Esophagus squamous epithelium (tissue), 5 donors: ENCODE measurements around the gene GAS2. TPM values are rescaled to one million over a fixed set of nuclear protein-coding genes. Genes with fewer than 3 reads are reported as not detected.

ENCODE experiments used
- DNase-seq: peaks from one replicate; lab custom pipeline; 2025; lab: John Stamatoyannopoulos, UW
- H3K27ac ChIP-seq, 4 donors: fragments of 200-600 bp; sonication (generic); one replicate each; pipeline ENCODE4 v1.5.1; 2016 to 2019; ENCODE audit warnings: mild to moderate bottlenecking in 1 of 4
- H3K27me3 ChIP-seq, 4 donors: fragments of 200-600 bp; sonication (generic); 1 replicate in 3 of 4; 2 replicates in 1 of 4; pipeline versions ENCODE4 v1.5.1 to v1.6.0; 2017 to 2021; ENCODE audit warnings: antibody characterized with exemption in 1 of 4
- H3K36me3 ChIP-seq, 3 donors: fragments of 200-600 bp; sonication (generic); one replicate each; pipeline ENCODE4 v1.5.1; 2016 to 2019
- H3K4me1 ChIP-seq, 3 donors: fragments of 200-600 bp; sonication (generic); one replicate each; pipeline ENCODE4 v1.5.1; 2017 to 2019
- H3K4me3 ChIP-seq, 4 donors: fragments of 200-600 bp; sonication (generic); 1 replicate in 3 of 4; 2 replicates in 1 of 4; pipeline ENCODE4 v1.5.1; 2016 to 2019; ENCODE audit warnings: mild to moderate bottlenecking in 2 of 4, moderate library complexity in 1 of 4
- H3K9me3 ChIP-seq, 3 donors: fragments of 200-600 bp; sonication (generic); one replicate each; pipeline ENCODE4 v1.5.1; 2016 to 2019
- CTCF ChIP-seq, 6 experiments: fragments of 450-650 bp in 4 of 6; fragments of 200-600 bp in 2 of 6; sonication (generic) in 2 of 6; IDR thresholded peaks; one replicate each; pipeline ENCODE4 v1.5.1; 2016 to 2019; ENCODE audit warnings: antibody characterized with exemption in 6 of 6, mild to moderate bottlenecking in 4 of 6, moderate library complexity in 4 of 6
- POLR2A ChIP-seq, 4 donors: fragments of 450-650 bp; IDR thresholded peaks; one replicate each; pipeline ENCODE4 v1.6.1; 2017; ENCODE audit warnings: antibody characterized with exemption in 4 of 4, mild to moderate bottlenecking in 4 of 4, moderate library complexity in 3 of 4
- WGBS, 2 donors: methylation state at CpG; one replicate each; pipeline ENCODE4 v1.1.5; 2018; 5-methylcytosine and 5-hydroxymethylcytosine counted together
- intact Hi-C: fragments of 100-400 bp; cut with DNase I; formaldehyde crosslinking; loops from one replicate; pipeline ENCODE4 v1.15.0; 2022
- total RNA-seq, 4 donors: library from RNA; depleted of rRNA; stranded (reverse); fragments of >200 nt; gene quantifications; one replicate each; pipeline ENCODE4 v1.1.0, GENCODE V29; 2016
- donor health status: DM: yes; HTN: yes; CAD: no.

GAS2 gene
- total RNA-seq, 4 donors from 2014 or later = 0.15 to 4.0 (median 2.5) TPM

GRCh38 chr11:22684082-22684481, 17.7 kb downstream of the GAS2 start:
- Histone ChIP-seq H3K9me3 (no peaks in the 10 kb centered on the region), H3K27ac (no peak overlapping the region), H3K4me3 (no peak overlapping the region), H3K4me1 (peaks cover 0 to 11% (median 0%) of the 10 kb centered on the region in 3 donors), H3K36me3 (no peaks in the 10 kb centered on the region), H3K27me3 (no peaks in the 10 kb centered on the region)
- TF ChIP-seq CTCF (IDR thresholded peaks at IDR 0.05) (no peak), POLR2A (IDR thresholded peaks at IDR 0.05) (no peak)
- WGBS, 2 donors = 93 to 94% methylated on average over 2 of the region's 2 CpGs
- no peak for DNase-seq
- intact Hi-C loops = no loop called here

DNA sequence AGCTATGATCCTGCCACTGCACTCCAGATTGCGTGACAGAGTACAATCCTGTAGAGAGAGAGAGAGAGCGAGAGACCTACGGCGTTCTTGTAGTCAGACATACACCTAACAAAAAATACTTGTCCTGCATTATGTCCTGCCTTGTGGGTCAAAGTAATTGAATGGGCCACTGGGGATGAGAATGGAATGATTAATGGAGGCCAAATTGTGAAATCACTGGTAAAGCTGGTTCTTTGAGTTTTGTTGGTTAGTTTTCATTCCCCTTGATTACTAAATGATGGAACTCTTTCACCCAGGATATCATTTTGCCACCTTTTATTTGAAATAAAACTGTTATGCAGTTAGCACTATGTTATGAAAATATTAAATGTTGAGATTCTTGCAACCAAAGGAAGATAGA, 18.7 kb downstream of the GAS2 start:
- no peaks in the 10 kb centered on the region for H3K9me3 ChIP-seq
- no peak overlapping the region for H3K27ac ChIP-seq
- H3K36me3 ChIP-seq = no peaks in the 10 kb centered on the region
- H3K4me3 ChIP-seq = no peak overlapping the region
- H3K27me3 ChIP-seq = no peaks in the 10 kb centered on the region
- H3K4me1 ChIP-seq = peaks cover 0 to 11% (median 0%) of the 10 kb centered on the region in 3 donors
- intact Hi-C loops = no loop called here
- TF ChIP-seq POLR2A (IDR thresholded peaks at IDR 0.05) (no peak), CTCF (IDR thresholded peaks at IDR 0.05) (no peak)
- 81 to 90% methylated on average over 4 of the region's 4 CpGs for WGBS, 2 donors
- DNase-seq = no peak

- no peaks in the 10 kb centered on the region for H3K27me3 ChIP-seq
- no peak overlapping the region for H3K27ac ChIP-seq
- H3K4me3 ChIP-seq = no peak overlapping the region
- no peaks in the 10 kb centered on the region for H3K36me3 ChIP-seq
- intact Hi-C loops = no loop called here
- TF ChIP-seq CTCF (IDR thresholded peaks at IDR 0.05) = no peak
- TF ChIP-seq POLR2A (IDR thresholded peaks at IDR 0.05) = no peak
- H3K4me1 ChIP-seq = peaks cover 0 to 11% (median 0%) of the 10 kb centered on the region in 3 donors
- 88% methylated on average over 3 of the region's 3 CpGs for WGBS, 2 donors
- no peaks in the 10 kb centered on the region for H3K9me3 ChIP-seq
- no peak for DNase-seq
These were observed 22.5 kb downstream of the GAS2 start for GRCh38 chr11:22688914-22689313.

DNA sequence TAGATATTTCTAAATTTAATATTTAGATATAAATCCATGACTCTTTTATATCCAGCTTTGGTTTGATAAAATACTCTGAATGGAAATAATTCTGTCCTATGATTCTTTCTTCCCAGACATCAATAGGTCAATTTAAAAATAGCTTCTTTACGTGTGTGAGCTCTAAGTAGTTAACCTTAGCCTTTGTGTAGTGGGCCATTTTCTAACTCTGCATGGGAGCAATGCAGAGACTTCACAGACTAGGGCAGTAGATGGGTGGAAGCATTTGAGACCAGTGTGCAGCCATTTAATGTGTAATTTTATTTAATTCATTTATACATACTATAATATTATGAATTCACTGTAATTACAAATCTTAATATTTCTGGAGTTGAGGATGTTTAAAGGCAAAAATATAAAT, 23.8 kb downstream of the GAS2 start:
- peaks cover 0 to 6% (median 0%) of the 10 kb centered on the region in 3 donors for H3K4me1 ChIP-seq
- no peak for DNase-seq
- WGBS, 2 donors = 52 to 59% methylated on average over 1 of the region's 1 CpG
- no peaks in the 10 kb centered on the region for H3K27me3 ChIP-seq
- H3K4me3 ChIP-seq = no peak overlapping the region
- intact Hi-C loops = no loop called here
- H3K36me3 ChIP-seq = no peaks in the 10 kb centered on the region
- no peaks in the 10 kb centered on the region for H3K9me3 ChIP-seq
- H3K27ac ChIP-seq = no peak overlapping the region
- TF ChIP-seq CTCF (IDR thresholded peaks at IDR 0.05) (no peak), POLR2A (IDR thresholded peaks at IDR 0.05) (no peak)

DNA sequence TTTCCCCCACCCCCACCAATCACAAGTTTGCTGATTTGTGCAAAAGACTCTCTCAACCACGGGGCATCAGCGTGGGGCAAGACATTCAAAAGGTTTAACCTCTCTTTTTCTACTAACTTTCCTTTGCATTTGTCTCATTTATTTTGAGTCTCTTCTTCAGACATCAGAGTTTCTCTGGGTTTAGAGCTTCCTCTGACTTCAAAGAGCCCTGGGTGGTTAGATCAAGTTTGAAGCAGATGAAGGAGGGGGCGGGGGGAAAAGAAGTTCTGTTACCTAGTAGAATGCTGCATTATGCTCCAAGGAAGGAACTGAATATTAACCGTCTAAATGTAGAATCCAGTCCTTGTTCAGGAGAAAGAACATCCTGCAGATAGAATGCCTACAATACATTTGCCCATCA, 24.5 kb downstream of the GAS2 start:
- intact Hi-C loops = no loop called here
- no peaks in the 10 kb centered on the region for H3K36me3 ChIP-seq
- H3K27me3 ChIP-seq = no peaks in the 10 kb centered on the region
- H3K4me3 ChIP-seq = no peak overlapping the region
- H3K4me1 ChIP-seq = peaks cover 0 to under 1% (median 0%) of the 10 kb centered on the region in 3 donors
- 61 to 85% methylated on average over 3 to 4 of the region's 4 CpGs for WGBS, 2 donors
- TF ChIP-seq POLR2A (IDR thresholded peaks at IDR 0.05) (no peak), CTCF (IDR thresholded peaks at IDR 0.05) (no peak)
- DNase-seq = no peak
- H3K9me3 ChIP-seq = no peaks in the 10 kb centered on the region
- H3K27ac ChIP-seq = no peak overlapping the region
